HG02852 (cell line): ENCODE measurements around the gene ZNF394.
A peak's percentile ranks its signal among the peaks of the same experiment; 100 is the strongest.

Experiments used
- ATAC-seq: cut with Tn5 transposase; IDR thresholded peaks from one replicate; pipeline ENCODE4 v1.9.1; 2021; ENCODE audit warnings: mild to moderate bottlenecking, moderate library complexity; ENCODE audit not compliant: unreplicated experiment

ZNF394 gene

DNA sequence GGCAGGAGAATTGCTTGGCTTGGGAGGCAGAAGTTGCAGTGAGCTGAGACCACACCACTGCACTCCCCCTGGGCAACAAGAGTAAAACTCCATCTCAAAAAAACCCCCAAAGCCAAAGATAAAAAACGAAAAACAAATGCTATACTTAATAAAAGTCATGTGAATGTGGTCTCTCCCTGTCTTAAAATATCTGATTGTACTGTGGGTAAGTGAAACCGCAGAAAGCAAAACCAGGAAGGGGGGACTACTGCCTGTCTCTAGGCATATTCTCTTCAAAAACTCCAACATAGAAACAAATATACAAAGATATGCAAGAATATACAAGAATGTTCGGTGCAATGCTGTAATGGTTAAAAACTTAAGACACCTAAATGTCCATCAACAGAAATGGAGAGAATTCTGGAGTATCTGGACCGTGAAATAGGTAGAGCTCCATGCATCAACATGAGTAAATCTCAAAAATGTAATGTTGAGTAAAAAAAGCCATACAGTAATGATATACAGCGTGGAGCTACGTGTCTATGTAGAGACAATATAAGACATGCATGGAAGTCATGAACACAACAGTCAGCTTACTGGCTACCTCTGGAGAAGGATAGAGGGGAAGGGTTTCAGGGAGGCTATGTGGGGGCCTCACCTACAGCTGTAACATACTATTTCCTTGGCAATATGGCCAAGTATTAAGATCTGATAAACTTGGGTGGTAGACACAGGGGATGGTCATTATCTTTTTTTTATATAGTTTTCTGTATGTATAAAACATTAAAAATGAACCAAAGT lies 2.1 kb downstream of the ZNF394 start:
- no peak for ATAC-seq

DNA sequence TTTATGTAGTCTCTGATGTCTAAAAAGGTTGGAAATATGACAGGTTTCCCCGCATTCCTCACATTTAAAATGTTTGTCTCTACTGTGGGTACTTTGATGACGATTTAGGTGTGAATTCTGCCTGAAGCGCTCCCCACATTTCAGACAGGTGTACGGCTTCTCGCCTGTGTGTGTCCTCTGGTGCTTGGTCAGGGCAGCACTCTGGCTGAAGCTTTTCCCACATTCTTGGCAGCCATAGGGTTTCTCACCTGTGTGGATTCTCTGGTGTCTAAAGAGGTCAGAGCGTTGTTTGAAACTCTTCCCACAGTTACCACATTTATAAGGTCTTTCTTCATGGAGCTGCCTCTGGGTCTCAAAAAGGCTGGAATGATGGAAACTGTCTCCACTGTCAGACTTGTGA lies 6.3 kb downstream of the ZNF394 start:
- ATAC-seq: no peak

GRCh38 chr7:99490878-99491277 lies 9.2 kb downstream of the ZNF394 start:
- ATAC-seq: no peak

DNA sequence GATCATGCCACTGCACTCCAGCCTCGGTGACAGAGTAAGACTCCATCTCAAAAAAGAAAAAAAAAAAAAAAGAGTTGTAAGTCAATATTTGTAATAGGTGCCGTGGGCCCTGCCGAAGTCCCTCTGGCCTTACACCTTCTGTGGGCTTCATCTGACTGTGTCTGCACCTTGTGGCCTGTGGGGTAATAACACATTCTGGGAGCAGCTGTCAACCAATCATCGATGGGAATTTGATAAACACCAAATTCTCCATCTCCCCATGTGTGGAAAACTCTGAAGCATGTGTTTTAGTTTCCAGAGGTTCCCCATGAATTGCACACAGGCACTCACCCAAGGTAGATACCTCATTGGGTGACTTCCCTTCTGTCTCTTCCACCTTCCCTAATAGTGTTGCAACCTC lies 10.8 kb downstream of the ZNF394 start:
- no peak for ATAC-seq

DNA sequence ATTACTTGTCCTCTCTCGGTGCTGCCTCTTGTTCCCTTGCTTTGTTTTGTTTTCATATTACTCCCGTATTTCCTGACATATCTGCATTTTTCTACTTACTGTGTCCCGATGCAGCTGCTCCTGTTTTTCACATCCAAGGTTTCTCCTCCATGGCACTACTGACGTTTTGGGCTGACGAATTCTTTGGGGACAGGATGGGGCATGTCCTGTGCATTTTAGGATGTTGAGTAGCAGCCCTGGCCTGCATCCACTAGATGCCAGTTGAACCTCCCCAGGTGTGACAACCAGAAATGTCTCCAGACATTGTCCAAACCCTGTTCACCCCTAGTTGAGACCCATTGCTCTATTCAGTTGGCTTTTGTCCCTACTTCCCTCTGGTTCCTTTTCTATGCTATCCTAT lies 15.0 kb downstream of the ZNF394 start:
- no peak for ATAC-seq

DNA sequence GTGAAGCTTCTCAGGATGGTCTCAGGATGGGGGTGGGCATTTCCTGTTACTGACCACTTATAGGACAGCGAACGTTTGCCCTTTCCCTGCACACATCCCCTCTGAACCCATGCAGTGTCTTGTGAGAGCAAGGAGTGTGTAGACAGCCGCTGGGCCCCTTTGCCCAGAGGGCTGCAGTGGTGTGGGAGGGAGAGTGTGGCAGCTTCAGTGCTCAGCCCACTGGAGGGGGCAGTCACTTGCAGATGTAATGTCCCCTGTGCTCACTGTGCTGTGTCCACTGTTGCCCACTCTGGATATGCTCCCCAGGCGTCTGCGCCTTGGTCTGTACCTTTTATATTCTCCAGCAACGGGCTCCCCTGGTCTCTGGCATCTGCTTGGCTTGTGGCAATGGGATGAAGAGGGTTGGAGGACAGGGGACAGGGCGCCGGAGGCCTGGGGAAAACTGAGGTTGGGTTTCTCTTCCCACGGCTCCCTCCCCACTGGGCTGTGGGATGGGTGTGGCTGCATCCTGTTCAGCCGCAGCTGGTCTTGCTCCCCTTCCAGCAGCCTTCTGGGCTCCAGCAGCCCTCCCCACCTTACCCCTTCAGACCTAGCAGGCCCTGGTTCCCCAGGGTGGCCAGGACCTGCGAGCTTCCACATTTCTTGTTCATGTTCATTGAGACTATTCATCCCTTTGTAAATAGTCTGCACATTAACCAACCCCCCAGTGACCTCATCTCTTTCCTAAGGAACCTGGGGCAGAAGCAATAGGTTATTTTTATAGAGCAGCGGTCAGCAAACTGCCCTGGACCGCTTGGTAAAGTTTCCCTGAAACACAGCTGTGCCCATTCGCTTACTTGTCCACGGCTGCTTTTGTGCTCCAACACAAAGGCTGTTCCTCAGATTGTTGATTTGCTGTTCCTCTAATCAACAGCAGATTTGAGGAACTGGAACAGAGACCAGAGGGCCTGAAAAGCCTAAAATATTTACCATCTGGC lies 21.3 kb downstream of the ZNF394 start:
- no peak for ATAC-seq

- no peak for ATAC-seq
These were observed 24.0 kb downstream of the ZNF394 start for GRCh38 chr7:99476107-99476506.

- ATAC-seq: no peak
These were observed 26.8 kb downstream of the ZNF394 start for GRCh38 chr7:99473315-99473596.

- ATAC-seq: peak; percentile 94
These were observed 27.3 kb downstream of the ZNF394 start, which contains the start of gene ZNF789 for GRCh38 chr7:99472561-99473314. ZNF789 (plus strand) TSS chr7:99472890; CDS start chr7:99476457, 3,567 bp downstream.

GRCh38 chr7:99469381-99470065 lies 30.6 kb downstream of the ZNF394 start:
- no peak for ATAC-seq

GRCh38 chr7:99468336-99468918 lies 31.7 kb downstream of the ZNF394 start:
- ATAC-seq: no peak

DNA sequence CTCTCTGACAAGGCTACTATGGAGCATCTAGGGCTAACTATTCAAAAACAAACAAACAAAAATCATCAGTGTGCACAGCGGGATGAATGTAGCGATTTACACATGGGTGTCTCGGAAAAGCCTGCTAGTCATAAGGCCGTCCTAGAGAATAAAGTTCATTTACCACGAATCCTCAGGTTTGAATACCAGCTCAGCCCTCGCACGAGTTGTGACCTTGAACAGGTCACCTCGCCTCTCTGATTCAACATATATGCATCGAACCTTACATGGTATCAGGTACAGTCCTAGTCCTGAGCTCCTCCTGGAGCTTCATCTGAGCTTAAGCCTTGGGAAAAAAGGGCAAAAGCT lies 34.7 kb downstream of the ZNF394 start:
- ATAC-seq: peak; percentile 15

GRCh38 chr7:99461221-99461620 lies 38.9 kb downstream of the ZNF394 start:
- ATAC-seq: no peak

DNA sequence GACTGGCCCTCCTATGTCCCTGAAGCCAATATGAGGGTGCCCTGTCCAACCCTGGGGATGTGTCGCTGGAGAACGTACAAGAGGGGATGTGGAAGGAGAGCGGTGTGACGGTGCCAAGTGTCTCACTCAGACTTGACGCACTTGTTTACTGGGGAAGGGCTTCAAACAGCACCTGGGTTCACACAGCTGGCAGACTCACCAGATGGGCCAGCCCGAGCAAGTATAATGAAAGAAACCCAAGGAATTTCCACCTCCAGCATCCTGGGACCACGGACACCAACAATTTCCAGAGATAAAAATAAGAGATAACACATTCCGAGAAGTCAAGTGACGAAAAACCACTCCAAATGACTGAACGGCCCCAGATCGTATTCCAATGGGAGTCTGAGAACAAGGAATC lies 39.4 kb downstream of the ZNF394 start:
- no peak for ATAC-seq

DNA sequence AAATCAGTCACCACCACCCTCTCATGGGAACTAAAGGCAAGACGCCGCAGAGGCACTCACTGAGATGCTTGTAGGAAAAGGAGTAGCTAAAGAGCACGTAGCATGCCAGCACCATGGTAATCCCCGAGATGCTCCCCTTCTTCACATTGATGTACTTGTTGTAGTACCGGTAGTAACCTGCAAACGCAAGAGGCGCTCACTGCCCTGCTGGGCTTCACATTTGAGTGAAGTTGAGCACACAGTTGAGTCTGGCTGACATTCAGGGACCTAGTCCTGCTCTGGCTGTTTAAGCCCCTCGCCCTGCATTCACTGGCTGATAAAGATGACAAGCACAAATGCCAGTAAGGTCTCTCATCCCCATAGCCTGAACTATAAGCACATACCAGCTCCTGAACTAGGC lies 41.0 kb downstream of the ZNF394 start:
- no peak for ATAC-seq

- ATAC-seq: no peak
These were observed 42.2 kb downstream of the ZNF394 start for GRCh38 chr7:99457650-99458493.

GRCh38 chr7:99457050-99457649 lies 42.9 kb downstream of the ZNF394 start:
- ATAC-seq: no peak

DNA sequence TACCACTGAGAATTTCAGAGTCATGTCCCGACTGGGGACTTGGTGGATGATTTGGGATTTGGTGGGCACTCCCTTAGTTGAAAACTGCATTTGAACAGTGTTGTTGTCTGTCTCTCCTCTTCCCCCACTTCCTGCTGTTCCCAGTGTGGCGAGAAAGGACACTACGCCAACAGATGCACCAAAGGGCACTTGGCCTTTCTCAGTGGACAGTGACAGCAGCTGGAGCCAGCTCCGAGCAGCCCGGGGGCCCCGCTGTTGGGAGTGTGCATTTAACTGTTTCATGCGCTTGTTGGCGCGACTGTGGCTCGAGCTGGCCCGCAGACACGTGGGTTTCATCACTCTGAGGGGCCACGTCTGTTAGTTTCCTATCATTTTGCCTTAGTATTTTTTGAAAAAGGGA lies 43.8 kb downstream of the ZNF394 start:
- ATAC-seq: no peak

GRCh38 chr7:99455874-99456273 lies 44.2 kb downstream of the ZNF394 start:
- no peak for ATAC-seq
